ENCODE results near the gene PPP2R5A.

The PPP2R5A gene

DNA sequence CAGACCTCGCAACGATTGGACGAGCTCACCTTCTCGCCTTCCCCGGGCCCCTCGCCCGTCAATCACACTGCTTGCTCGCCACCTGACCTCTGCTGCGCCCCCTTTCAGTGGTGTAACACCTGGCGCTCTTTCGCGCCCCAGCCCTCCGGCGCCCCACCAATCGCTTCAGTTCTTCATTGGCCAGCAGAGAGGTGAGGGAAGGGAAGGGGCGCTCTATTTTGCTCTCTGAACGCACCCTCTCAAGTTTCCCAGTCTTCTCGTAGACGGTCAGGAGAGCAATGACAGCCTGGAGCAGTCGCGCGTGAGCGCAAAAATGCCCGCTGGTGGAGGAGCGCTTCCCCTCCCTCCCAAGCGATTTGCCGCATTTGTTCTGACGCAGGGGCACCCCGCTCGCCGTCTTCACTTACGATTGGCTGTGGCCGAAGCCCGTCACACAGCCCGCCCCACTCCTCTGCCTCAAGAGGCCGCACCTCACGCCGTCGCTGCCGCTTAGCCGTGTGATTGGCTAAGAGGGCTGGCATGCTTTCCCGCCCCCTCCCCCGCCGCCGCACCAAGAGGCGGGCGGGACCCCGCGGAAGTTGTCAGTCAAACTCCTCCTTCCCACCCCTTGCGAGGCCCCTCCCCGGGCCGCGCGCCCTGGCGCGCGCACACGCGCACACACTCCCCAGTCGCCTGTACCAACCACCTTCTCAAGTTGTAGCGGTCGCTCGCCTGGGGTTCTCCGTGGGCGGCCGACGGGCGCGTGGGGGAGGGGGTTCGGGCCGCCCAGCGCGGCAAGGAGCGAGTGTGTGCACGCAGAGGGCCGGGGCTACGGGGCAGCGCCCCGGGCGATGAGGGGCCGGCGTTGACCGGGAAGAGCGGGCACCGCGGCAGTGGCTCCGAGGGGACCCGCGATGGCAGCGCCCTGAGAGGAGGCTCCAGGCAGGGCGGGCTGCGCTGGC lies at the start of gene PPP2R5A:
Gene PPP2R5A (plus strand): TSS at position 667 of the 941 bp plus-strand sequence. CDS start 701 bp downstream, outside the sequence.
- peak; percentile 99 for DNase-seq

DNA sequence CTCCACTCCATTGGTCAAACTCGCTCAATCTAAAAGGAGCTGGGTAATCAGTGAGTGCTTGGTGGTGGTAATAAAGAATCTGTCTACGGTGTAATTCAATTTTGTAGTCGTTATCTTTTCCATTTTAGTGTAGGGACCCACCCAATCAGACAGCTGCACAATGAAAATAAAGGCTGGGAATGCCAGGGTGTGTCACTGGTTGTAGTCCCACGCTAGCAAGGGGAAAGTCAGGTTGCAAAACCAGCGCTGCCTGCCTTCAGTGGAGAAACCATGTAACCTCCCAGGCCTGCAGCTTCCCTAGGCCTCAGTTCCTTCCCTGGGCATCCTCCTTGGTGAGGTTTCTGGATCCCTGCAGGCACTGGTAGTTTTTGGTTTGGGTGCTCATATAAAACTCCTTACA lies 49.4 kb upstream of the PPP2R5A start:
- no peak for DNase-seq

DNA sequence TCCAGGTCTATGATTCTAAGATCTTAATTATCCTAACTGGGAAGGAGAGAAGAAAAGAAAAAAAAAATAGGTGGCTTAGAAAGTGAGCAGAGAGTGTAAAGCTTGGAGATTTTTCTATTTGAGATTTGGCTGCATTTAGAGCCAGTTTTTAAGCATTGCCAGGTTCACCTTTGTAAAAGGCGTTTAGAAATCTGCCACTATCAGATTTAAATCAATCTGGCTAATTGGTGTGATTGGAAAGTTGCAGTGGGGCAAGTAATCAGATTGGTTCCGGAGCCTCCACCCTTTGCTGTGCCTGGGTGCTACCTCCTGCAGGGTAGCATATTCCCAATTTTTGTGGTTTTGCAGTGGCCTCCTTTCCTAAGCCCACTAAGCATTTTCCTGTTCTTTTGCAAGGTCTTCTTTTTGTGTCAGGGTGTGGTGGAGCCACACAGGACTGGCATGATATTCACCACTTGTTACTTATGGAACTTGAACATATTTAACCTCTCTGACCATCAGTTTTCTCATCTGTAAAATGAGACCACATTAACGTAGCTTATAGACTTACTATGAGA lies 48.5 kb upstream of the PPP2R5A start:
- DNase-seq = no peak

DNA sequence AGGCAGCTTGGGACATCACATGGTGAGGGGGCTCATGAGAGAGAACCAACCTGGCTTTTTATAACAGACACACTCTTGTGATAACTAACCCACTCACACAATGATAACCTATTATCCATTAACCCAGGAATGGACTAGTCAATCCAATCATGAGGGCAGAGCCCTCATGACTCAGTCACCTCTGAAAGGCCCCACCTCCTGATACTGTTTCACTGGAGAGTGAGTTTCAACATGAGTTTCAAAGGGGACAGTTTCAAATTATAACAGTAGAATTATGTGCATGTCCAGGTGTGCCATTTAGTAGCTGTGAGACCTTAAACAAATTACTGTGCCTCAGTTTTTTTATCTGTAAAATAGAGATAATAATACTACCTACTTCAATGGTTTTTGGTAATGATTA lies 47.6 kb upstream of the PPP2R5A start:
- DNase-seq = no peak

DNA sequence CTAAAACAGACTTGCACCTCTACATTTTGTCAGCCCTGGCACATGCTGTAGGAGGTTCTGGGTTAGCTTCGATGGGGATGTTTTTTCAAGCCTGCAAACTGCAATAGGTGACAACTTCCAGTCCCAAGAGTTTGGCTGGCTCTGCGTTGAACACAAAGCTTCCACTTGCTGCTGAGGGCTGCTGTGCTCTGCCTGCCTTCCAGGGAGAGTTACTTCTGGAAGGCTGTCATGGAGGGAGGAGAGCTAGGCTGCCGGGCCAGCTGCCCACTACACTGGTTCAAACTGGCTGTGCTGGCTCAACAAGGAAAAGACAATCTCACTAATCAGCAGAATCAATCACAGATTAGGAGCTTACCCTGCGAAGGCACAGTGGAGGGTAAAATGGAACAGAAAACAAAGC lies 46.7 kb upstream of the PPP2R5A start:
- no peak for DNase-seq

DNA sequence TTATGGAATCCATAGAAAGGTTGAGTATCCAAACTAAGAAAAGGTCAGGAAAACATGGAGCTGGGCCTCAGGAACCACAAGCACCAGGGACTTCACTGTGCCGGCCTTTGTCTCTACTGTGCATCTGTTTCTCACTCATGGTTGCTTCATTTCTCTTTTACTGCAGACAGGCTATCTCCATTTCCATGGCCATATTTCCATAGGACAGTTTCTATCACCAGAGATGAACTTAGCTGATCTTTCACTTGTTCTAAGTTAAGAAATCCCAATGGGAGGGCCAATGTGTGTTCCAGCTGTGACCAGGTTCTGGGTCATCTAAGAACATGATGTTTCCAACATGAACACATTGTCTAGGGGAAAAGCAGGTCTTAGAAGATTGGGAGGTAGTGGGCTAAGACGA lies 43.7 kb upstream of the PPP2R5A start:
- DNase-seq = no peak

DNA sequence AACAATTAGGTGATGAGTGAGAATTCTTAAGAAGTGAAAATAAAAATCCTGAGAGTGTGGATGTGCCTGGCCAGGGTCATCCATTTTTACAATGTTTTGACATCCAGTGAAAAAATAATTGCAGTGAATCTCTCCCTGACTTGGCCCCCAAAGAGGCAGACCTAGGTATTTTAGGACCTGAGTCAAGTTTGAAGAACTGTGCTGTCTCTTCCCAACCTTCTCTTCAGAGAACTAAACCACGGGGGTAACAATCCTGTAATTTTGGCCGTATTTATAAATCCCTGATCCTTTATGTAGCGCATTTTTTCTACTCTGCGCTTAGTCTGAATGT lies 43.3 kb upstream of the PPP2R5A start:
- DNase-seq = no peak

DNA sequence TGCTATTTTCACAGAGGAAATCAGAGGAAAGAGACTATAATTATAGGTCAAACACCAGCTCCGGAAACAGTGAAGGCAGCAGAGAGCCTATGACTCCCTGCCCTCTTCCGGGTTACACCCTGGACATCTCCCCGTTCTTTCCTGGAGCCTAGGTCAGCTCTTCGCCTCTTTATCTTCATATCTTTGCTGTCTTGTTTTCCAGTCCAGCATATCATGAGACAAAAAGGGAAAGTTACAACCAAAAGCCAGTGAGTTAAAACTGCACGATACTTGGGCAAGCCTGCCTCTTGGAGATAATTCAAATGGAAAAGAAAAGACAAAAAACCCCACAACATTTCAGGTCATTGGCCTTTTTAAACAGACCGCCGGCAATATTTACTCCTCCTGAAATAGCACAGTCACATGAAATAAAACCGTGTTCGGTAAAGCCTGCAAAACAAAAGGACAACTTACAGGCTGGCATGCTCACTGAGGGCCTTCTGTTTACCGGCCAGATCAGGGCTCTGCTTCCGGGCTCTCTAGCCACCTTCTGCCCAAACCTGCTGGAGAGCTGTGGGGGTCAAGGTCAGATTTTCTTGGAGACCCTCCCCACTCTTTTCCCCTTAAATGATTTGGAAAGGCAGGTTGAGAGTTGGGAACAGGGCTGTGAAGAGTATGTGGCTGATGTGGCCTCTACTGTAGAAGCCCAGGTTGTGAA lies 42.8 kb upstream of the PPP2R5A start:
- DNase-seq = no peak

DNA sequence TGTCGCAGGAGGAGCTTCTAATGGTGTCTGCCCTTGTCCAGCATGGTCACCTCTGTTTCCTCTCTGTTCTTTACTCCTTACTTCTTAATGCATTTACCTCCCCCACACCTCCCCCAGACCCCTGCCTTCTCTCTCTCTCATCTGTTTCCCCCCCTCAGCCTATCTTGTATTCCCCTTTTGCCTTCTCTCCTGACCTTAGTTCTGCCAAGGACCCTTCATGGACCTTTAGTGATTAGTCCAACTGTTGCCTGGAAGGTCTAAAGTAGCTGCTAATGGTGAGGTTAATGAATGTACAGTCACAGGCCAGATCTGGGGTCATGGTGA lies 42.3 kb upstream of the PPP2R5A start:
- DNase-seq = no peak

DNA sequence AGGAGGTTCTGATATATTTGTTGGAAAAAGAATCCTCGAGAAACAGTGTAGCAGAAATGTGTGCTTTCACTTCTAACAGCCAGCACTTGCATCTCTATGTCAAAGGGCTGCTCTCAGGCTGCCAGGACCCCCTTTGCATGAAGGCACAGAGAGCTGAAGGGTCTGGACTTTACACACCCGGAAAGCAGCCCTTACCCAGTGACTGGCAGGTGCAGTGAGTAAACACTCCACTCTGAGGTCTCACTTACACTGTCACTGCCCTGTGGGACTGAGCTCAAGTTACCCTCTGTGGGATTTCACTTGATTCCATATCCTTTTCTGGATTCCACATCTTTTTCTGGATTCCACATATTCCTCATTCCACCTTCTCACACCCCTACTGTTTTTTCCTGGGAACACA lies 40.8 kb upstream of the PPP2R5A start:
- no peak for DNase-seq

DNA sequence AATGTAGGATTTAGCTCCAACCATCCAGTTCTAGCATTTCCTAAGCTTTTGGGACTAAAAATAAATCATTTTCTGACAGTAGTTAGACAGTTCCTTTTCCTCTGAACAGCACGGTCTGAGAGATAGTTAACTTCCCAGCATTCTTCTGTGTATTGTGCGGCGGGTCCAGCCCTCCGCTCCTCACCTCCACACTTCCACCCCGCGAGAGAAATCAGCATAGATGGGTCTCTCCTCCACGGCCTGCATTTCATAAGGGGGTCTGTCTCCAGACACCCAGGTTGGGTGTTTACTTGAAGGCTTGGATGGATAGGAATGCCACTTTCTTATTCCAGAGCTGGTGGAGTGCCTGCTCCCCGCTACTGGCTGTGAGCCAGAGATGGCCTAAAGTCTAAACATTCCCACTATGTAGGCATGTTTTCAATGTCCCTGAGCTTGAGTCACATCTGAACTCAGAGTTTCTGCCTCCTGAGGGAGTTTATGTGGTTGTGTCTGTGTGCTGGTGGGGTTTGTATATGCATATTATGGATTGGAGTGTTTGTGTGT lies 38.0 kb upstream of the PPP2R5A start:
- no peak for DNase-seq

DNA sequence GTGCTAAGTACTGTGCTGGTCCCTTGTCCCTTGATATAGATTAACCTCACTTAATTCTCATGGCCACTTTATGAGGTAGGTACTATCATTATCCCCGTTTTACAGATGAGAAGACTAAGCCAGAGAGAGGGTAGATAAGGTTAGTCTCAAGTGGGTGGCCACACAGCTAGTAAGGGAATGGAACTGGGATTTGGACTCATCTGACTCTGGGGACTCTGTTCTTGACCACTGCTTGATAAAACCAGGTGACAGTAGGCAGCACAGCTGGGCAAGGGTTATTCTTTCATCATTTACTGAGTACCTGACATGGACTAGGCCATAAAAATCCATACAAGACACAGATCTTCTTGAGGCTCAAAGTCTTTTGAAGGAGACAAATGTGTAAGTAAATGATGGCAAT lies 37.2 kb upstream of the PPP2R5A start:
- DNase-seq = no peak

DNA sequence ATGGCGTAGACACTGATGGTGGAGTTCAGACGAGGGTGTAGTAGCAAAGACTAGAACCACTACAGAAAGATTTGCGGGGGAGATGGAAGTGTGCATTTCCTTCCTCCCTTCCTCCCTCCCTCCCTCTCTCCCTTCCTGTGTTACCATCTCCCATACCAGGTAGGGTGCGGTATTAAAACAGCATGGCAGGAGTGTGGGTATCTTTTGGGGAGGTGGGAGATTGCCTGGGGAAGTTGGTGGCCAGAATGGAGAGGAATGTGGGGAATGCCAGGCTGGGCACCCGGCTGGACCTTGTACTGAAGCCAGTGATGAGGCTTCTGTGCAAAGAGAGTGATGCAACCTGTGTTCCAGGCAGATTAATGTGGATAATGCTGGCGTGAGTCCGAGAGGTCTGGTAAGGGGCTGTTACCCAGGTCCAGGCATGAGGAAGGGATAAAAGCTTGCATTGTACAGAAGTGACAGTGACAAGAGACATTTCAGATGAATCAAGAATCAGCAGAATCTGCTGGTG lies 30.3 kb upstream of the PPP2R5A start:
- no peak for DNase-seq

DNA sequence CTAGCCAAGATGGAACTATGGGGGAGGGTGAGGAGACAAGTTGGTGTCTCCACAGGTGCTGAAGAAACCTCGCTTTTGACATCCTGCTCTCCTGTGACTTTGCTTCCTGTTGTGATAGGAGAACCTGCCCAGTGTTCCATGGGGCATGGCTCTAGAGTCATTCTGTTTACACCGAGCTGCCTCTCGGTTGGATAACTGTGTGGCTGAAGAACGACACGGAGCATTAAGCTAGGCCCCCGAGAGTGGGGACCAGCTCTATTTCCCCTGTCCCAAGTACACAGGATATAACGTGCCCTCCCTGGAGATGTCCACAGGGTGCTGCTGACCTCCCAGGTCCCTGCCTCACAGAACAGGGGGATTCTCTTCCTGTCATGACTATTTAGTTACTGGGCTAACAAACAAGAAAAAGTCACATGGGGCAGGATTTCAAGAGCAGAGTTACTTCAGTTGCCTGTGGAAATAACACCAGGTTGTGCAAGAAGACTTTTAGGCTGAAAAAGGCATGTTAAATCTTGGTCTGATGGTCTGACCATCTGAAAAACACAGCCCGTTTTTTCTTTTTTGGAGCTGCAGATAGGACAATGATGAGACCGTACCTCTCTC lies 29.4 kb upstream of the PPP2R5A start:
- DNase-seq = no peak

DNA sequence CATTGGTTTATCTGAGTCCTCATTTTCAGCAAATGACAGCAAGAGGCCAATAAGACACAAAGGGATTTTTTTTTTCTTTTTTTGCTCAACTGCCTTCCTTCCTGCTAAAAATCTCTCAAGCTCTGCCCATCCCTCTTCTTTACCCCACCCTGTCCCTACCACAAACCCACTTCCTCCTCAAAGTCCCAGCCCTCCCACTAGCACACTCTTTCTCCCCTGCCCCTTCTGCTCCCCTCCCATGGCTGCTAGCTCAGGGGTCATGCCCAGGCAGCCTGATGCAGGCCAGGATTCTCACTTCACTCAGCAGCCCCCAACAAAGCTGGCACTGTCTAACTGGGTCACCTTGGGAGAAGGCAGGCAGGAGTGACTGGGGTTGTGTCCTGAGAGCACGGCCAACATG lies 28.8 kb upstream of the PPP2R5A start:
- DNase-seq = no peak

DNA sequence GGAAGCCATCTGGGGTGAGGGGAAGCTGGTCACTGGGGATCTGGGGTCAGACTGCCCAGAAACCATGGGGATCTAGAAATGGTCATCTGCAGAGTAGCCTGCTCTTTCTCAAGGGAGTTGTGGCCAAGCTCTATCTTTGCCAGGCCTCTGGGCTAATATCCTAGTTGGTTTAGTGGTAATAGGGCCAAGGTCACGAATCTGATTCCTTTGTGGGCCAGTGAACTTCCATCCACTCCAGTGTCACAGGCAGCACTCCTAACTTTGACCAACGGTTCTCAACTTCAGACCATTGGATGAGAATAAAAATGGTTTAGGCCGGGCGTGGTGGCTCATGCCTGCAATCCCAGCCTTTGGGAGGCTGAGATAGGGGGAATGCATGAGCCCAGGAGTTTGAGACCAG lies 28.1 kb upstream of the PPP2R5A start:
- DNase-seq = no peak

DNA sequence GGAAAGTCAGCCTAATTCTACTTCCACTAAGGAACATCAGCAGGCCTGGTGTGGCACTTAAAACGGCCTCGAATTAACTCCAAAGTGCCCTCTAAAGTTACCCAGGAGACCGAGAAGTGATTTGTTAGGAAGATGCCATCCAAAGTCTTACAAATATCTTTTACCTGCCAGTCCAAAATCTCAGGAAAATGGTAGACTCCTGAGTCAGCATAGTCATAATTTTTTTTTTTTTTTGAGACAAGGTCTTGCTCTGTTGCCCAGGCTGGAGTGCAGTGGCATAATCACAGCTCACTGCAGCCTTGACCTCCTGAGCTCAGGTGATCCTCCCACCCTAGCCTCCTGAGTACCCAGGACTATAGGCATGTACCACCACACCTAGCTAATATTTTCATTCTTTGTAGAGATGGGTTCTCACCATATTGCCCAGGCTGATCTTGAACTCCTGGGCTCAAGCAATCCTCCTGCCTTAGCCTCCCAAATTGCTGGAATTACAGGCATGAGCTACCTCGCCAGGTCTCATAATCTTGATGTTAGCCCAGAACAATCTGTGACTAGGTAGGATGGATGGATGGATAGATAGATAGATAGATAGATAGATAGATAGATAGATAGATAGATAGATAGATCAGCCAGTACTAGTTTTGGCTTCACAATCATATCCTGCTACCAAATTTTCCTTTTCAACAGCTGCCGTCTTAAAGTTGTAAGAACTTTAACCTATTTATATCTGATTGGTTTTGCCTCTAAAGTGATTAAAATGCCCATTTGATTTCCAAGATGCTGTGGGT lies 25.3 kb upstream of the PPP2R5A start:
- DNase-seq = no peak

DNA sequence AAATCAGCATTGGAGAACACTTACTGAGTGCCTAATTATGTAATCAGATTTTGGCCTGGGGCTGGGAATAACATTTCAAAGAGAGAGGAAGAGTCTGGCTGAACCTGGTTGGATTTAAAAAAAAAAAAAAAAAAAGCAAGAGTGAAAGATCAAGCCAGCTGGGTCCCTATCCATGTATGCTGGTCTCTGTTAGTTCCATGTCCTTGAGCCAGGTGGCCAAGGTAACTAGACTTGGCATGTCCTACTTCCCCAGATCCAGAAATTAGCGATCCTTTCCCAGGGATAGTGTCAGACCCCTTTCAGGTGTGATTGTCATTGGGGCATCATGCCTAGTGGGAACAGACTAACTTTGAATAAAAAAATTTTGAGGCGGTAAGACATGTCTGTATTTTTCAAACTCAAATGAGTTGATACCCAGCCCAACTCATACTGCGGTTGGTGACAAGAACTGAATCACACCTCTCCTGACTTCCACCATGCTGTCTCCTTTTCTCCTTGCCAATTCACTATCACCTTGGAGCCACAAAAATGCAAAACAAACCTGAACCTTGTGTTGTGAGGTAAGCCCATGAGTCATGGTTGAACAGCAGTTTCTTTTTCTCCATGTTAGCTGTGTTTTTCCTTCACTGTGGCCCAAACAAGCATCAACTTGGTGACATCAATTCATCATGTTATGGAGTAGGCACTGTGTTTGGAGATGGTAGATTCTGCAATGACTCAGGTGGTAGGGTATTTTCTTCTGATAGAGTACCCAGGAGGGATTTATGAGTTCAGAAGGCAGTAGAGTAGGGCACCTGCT lies 24.5 kb upstream of the PPP2R5A start:
- no peak for DNase-seq

DNA sequence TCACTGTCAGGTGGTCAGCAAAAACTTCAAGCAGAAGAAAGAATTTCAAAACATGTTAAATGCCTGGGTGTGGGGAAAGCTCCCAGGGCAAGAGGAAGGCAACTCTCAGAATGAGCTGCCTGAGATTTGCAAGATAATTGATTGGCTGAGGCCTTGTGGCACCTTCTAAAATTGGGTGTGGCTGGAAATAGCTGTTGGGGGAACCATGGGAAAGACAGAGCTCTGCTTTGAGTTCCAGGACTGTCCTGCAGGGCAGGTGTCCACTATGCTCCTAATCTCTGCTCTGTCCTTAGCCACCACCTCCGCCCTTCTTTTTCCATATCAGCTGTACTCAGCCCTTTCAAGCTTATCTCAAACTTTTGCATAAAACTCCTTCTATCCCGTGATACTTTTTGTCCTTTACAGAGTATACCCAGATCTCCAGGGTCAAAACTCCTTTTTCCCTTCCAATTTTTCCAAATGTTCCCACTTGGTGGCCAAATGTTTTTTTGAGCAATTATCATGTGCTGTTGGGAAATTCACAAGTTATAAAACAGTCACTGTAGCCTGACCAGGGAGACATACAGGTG lies 23.8 kb upstream of the PPP2R5A start:
- DNase-seq = no peak

DNA sequence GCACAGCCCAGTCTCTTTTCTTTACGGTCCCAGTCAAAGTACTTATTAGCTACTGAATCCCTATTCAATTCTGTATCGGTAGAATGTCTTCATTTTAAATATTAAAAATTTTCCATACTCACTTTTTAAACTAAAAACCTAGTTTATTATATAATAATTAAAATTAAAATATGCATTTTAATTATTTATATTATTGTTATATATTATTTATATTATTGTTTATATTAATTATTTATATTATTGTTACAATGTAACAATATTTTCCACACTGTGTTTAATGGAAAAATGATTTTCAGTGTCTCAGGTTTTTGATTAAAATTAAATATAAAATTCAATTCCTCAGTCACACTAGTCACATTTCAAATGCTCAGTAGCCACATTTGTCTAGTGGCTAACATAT lies 18.2 kb upstream of the PPP2R5A start:
- no peak for DNase-seq

DNA sequence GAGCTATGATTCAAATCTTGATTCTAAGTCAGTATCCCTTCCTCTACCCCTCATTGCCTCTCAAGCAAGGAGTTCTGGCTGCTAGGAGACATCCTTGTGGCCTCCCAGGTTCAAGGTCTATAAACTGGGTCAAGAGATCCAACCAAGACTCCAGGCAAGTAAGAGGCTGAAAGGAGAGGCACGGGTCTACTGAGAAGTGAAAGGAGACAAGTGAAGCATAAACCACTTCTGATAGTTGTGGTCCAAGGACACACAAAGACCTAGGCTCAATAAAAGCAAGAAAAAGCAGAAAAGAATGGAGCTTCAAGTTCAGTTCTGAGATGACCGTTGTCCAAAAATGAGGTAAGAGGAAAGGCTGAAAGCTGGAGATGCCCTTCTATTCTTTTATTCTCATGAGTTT lies 17.8 kb upstream of the PPP2R5A start:
- no peak for DNase-seq
